ENCODE data around the gene ZFAND3. TPM values are rescaled to one million over a fixed set of nuclear protein-coding genes. Genes with fewer than 3 reads are reported as not detected.

Gene ZFAND3
- polyA plus RNA-seq, 2 of the 4 experiments (the other 2 are of a cell fraction), result 12.0 to 50.0 TPM

DNA sequence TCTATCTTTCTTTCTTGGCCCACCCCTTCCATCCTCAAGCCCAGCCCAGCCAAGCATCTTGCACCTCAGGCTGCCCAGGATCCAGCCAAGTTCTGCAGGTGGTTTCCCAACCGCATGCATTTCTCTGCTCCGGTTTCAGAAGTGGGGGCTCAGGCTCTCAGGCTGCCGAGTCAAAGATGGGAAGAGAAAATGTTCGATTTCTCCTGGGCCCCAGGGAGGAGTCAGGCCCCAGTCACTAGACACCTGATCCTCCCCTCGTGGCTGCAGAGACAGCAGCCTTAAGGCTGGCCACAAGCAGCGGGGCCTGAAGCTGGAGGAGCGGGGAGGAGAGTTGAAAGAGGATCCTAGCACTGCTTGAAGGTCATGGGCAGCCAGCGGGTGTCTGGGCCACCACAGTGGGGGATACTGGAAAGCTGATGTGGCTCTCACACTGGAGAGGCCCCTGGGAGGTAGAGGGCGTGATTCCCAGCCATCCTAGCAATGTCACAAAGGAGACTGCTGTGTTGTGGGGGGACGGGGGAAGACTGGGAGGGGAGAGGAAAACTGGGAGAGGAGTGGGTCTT lies 42.2 kb upstream of the ZFAND3 start:
- 48% methylated on average over 4 of the region's 10 CpGs for WGBS (ENCODE audit: missing lambda C conversion rate)
- TF ChIP-seq NFE2L2 (conservative IDR thresholded peaks at IDR 0.05; ENCODE audit: low read length) (no peak), MAFK (IDR thresholded peaks at IDR 0.05; ENCODE audit: partially characterized antibody) (no peak), CBX2 (IDR thresholded peaks at IDR 0.05; ENCODE audit: borderline replicate concordance, low read depth) (no peak), CEBPB (IDR thresholded peaks at IDR 0.05) (no peak), RCOR1 (IDR thresholded peaks at IDR 0.05; ENCODE audit: low read depth, low read length) (no peak), RAD21 (conservative IDR thresholded peaks at IDR 0.05 in 1 of 2, IDR thresholded peaks at IDR 0.05 in 1 of 2) (no peak), JUN (IDR thresholded peaks at IDR 0.05) (no peak), RNF2 (IDR thresholded peaks at IDR 0.05; ENCODE audit: borderline replicate concordance, low read depth) (no peak), FOSB (CRISPR knock-in tag; IDR thresholded peaks at IDR 0.05) (no peak), ZFP36 (IDR thresholded peaks at IDR 0.05; ENCODE audit: borderline replicate concordance, partially characterized antibody) (no peak), HDAC2 (IDR thresholded peaks at IDR 0.05) (no peak), HEYL (CRISPR knock-in tag; IDR thresholded peaks at IDR 0.05) (no peak), KDM5A (IDR thresholded peaks at IDR 0.05) (no peak), EHF (CRISPR knock-in tag; IDR thresholded peaks at IDR 0.05) (no peak), CHD4 (IDR thresholded peaks at IDR 0.05; ENCODE audit: borderline replicate concordance) (no peak), SMC3 (IDR thresholded peaks at IDR 0.05) (no peak), EP300 (IDR thresholded peaks at IDR 0.05) (no peak)
- TF ChIP-seq, protein P1, sequence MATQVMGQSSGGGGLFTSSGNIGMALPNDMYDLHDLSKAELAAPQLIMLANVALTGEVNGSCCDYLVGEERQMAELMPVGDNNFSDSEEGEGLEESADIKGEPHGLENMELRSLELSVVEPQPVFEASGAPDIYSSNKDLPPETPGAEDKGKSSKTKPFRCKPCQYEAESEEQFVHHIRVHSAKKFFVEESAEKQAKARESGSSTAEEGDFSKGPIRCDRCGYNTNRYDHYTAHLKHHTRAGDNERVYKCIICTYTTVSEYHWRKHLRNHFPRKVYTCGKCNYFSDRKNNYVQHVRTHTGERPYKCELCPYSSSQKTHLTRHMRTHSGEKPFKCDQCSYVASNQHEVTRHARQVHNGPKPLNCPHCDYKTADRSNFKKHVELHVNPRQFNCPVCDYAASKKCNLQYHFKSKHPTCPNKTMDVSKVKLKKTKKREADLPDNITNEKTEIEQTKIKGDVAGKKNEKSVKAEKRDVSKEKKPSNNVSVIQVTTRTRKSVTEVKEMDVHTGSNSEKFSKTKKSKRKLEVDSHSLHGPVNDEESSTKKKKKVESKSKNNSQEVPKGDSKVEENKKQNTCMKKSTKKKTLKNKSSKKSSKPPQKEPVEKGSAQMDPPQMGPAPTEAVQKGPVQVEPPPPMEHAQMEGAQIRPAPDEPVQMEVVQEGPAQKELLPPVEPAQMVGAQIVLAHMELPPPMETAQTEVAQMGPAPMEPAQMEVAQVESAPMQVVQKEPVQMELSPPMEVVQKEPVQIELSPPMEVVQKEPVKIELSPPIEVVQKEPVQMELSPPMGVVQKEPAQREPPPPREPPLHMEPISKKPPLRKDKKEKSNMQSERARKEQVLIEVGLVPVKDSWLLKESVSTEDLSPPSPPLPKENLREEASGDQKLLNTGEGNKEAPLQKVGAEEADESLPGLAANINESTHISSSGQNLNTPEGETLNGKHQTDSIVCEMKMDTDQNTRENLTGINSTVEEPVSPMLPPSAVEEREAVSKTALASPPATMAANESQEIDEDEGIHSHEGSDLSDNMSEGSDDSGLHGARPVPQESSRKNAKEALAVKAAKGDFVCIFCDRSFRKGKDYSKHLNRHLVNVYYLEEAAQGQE (IDR thresholded peaks at IDR 0.05), result no peak
- TF ChIP-seq, protein P2, sequence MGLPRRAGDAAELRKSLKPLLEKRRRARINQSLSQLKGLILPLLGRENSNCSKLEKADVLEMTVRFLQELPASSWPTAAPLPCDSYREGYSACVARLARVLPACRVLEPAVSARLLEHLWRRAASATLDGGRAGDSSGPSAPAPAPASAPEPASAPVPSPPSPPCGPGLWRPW (IDR thresholded peaks at IDR 0.05), result no peak
- TF ChIP-seq, protein P3, sequence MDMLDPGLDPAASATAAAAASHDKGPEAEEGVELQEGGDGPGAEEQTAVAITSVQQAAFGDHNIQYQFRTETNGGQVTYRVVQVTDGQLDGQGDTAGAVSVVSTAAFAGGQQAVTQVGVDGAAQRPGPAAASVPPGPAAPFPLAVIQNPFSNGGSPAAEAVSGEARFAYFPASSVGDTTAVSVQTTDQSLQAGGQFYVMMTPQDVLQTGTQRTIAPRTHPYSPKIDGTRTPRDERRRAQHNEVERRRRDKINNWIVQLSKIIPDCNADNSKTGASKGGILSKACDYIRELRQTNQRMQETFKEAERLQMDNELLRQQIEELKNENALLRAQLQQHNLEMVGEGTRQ (IDR thresholded peaks at IDR 0.05), result no peak
- Histone ChIP-seq H3K4me2 (no peak overlapping the region), H3K27ac (no peak overlapping the region), H3K4me1 (no peaks in the 10 kb centered on the region), H3K4me3 (no peak overlapping the region), H3K9me3 (no peaks in the 10 kb centered on the region)
- CTCF ChIA-PET, result no interaction called here
- FAIRE-seq (no peak), DNase-seq (ENCODE audit: low read depth in 1 of 2, low spot score in 1 of 2) (no peak), ATAC-seq (no peak)
- POLR2A ChIA-PET, result interaction anchor here (0.5 kb wide), 1 partner anchor 10 kb away, joined by 3 read pairs; no protein-coding TSS in a partner anchor

DNA sequence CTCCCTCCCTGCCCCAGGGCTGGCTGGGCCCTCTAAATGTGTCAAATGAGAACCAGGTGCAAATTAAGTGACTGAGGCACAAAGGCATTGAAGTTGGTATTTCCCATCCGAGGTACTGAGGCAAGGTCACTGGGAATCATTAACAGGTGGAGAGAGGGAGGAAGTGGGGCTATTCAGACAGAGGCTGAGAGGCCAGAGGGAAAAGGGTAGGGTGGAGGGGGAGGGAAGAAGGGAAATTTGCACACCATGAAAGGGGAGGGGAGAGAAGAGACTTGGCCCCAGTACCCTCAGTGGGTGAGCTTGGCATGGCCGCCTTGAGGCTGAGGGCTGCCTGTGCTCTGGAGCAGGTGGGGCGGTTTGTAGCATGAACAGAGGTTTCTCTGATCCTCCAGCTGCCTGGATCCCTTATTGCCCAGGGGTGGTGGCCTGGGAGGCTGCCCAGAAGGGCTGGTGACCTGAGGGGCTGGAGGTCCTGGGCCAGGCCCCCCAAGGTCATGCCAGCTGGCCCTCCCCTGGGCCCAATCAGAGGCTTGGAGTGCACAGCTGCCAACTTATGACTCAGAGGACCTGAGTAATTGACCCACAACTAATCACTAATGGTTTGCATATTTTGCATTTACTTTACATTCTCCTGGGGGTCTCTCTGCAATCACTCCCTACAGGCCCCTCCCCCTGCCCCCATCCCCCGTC lies 40.3 kb upstream of the ZFAND3 start:
- TF ChIP-seq NR3C1 (IDR thresholded peaks at IDR 0.05), result no peak
- no peak for TF ChIP-seq POLR2A (IDR thresholded peaks at IDR 0.05; ENCODE audit: low read length)
- TF ChIP-seq, protein P4, sequence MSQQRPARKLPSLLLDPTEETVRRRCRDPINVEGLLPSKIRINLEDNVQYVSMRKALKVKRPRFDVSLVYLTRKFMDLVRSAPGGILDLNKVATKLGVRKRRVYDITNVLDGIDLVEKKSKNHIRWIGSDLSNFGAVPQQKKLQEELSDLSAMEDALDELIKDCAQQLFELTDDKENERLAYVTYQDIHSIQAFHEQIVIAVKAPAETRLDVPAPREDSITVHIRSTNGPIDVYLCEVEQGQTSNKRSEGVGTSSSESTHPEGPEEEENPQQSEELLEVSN (IDR thresholded peaks at IDR 0.05; ENCODE audit: borderline replicate concordance, low read depth), result no peak
- TF ChIP-seq FOSL2 (IDR thresholded peaks at IDR 0.05), result no peak
- TF ChIP-seq FOSL2 (CRISPR knock-in tag; IDR thresholded peaks at IDR 0.05), result no peak
- TF ChIP-seq, protein P5, sequence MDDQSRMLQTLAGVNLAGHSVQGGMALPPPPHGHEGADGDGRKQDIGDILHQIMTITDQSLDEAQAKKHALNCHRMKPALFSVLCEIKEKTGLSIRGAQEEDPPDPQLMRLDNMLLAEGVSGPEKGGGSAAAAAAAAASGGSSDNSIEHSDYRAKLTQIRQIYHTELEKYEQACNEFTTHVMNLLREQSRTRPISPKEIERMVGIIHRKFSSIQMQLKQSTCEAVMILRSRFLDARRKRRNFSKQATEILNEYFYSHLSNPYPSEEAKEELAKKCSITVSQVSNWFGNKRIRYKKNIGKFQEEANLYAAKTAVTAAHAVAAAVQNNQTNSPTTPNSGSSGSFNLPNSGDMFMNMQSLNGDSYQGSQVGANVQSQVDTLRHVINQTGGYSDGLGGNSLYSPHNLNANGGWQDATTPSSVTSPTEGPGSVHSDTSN (IDR thresholded peaks at IDR 0.05), result no peak
- no peak for TF ChIP-seq RAD21 (conservative IDR thresholded peaks at IDR 0.05 in 1 of 2, IDR thresholded peaks at IDR 0.05 in 1 of 2)
- TF ChIP-seq MAZ (IDR thresholded peaks at IDR 0.05; ENCODE audit: borderline replicate concordance, low read depth, low read length), result no peak
- no peak for TF ChIP-seq TP53 (CRISPR knock-in tag; IDR thresholded peaks at IDR 0.05)
- TF ChIP-seq NFE2L2 (conservative IDR thresholded peaks at IDR 0.05; ENCODE audit: low read length), result no peak
- no peak for TF ChIP-seq ZNF302 (CRISPR knock-in tag; IDR thresholded peaks at IDR 0.05)
- TF ChIP-seq, protein P2 (IDR thresholded peaks at IDR 0.05), result no peak
- no peak for TF ChIP-seq CHD4 (IDR thresholded peaks at IDR 0.05; ENCODE audit: borderline replicate concordance)
- H3K27ac ChIP-seq, result no peak overlapping the region
- ChIA-PET POLR2A (no interaction called here), CTCF (interaction anchor here (1.0 kb wide), 1 partner anchor 715 kb away, joined by 3 read pairs; no protein-coding TSS in a partner anchor)
- no peak for DNase-seq (ENCODE audit: low read depth in 1 of 2, low spot score in 1 of 2)
- H3K9me3 ChIP-seq, result no peaks in the 10 kb centered on the region
- 0 out of 6 replicates have a peak, but pooled peaks of 1 of the 2 experiments have one; percentile 27 for ATAC-seq
- FAIRE-seq, result no peak
- no peaks in the 10 kb centered on the region for H3K4me1 ChIP-seq
- WGBS (ENCODE audit: missing lambda C conversion rate), result 71% methylated on average over 3 of the region's 4 CpGs
- no peak overlapping the region for H3K4me3 ChIP-seq
- no peak overlapping the region for H3K4me2 ChIP-seq

Measured in A549 (cell line).